Fibroblast of the conjunctiva (primary cell): Measurements from ENCODE around the gene C9orf72.

Source experiments
- DNase-seq: peaks from one replicate; pipeline ENCODE4 v3.0.0-alpha.2; 2010; ENCODE audit warnings: low read depth

C9orf72 gene

DNA sequence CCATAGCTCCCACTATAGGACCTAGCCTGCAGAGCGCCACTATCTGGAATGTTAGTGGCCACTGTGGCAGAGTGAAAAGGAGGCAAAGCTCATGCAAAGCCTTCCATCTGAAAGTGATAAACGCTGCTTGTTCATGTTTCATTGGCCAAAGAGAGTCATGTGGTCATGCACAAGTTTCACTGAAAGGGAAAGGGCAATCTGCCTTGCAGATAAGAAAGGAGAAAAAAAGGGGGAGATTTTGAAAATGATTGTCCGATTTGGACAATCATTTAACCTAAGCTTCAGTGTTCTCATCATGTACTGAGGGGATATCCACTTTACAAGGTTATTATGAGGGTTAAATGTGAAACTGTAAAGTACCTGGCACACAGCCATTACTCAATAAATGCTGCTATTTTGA, 34.6 kb downstream of the C9orf72 start:
- no peak for DNase-seq

- DNase-seq: no peak
Measured at GRCh38 chr9:27537756-27538155, 35.5 kb downstream of the C9orf72 start.

DNA sequence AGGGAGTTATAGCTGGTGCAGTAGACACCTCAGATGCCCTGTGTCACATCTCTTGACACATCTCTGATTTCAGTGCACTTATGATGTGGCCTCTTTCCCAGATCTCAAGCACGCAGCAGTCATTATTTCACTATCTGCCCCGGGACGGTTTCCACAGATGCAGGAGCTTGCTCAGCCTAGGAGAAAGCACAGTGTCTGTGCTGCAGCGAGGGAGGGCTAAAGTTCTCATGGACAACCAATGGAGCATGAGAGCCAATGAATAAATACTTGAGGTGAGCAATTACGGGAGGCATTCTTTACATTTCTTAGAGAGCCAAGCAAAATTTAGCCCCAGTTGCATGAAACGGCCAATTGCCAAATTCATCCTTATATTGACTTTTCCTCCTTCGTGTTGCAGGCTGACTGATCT, 36.2 kb downstream of the C9orf72 start:
- DNase-seq: no peak

- DNase-seq: no peak
Measured at GRCh38 chr9:27536168-27536567, 37.1 kb downstream of the C9orf72 start.

GRCh38 chr9:27535701-27536118, 37.6 kb downstream of the C9orf72 start:
- no peak for DNase-seq

DNA sequence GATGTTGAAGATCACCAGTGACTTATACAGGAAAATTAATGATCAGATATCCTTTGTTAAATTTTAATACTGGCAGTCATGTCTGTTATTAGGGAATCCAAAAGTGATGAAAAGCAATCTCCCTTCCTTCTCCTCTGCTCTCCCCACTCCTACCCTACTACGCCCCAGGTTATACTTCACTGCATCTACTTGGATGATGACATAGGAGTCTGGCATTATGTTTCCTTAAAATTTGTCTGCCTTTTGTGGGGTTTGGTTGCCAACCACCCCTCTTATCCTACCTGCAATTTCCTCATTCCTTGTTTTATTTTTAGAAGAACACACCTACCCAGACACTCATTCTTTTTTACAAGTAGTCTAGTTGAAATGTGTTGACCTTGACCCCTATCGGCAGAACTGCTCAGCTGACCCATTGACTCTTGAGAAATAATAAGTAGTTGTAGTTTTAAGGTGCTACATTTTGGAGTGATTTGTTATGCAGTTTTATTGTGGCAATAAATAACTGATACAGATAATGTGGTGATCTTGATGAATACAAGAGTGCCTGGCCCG, 38.5 kb downstream of the C9orf72 start:
- no peak for DNase-seq

DNA sequence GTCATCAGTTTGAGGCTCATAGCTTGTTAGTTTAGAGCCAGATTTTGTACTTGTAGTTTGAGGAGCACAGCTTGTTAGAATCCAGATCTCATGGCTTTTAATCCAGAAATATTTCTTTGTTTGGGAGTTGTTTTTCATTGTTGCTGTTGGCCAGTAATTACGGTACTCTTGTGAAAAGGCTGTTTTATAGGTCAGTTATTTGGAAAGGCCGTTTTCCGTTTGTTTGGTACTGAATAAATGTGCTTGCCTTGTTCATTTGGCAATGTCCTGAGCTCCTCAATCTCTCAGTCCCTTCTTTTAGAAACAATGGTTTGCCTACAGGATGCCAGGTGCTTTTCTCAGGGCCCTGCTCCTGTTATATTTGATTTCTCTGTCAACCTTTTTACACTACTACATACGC, 39.1 kb downstream of the C9orf72 start:
- DNase-seq: no peak

GRCh38 chr9:27533311-27533710, 40.0 kb downstream of the C9orf72 start:
- no peak for DNase-seq

- no peak for DNase-seq
Measured at GRCh38 chr9:27532046-27532445, 41.2 kb downstream of the C9orf72 start.

- no peak for DNase-seq
Measured at GRCh38 chr9:27530915-27531755, 42.1 kb downstream of the C9orf72 start.

DNA sequence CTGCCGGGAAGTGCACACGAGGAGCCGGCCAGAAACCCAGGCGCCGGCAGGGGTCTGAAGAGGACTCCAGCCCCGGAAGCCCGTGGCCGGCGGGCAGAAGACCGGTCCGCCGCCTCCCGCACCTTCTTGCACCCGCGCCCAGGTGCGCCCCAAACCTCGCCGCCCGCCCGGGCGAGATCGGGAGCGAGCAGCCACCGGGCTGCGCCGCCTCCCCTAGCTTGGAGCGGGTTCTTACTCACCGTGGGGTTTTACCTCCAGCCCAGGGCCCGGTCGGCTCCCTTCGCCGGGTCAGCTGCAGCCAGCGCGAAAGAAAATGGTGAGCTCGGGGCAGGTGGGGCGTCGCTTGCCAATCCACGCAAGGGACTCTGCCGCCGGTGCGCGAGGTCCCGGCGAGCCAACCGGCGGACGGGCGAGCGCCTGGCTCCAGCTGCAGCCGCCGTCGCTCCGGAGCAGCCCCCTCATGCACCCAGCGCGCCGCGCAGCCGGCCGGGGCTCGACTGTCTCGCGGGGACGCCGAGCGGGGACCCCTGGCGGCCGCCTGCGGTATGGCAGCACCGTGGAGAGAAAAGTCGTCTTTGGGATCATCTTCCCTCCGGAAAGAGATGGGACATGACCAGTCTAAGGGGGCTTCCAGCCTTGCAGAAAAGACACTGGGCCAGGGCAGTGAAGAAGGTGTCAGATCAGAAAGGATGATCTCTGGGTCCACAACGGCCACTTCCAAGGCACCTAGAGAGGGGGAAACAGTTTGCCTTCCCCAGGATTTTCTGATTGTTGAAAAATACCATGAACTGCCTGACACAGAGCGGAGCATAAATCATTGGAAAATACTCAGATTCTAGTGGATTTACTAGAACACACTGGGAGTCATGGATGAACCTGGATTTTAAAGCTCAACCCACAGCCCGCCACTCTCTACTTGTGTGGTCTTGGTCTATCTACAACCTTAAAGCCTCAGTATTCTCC, 43.7 kb downstream of the C9orf72 start, which contains the start of gene MOB3B:
MOB3B (minus strand) TSS at position 499 of the 963 bp plus-strand sequence. CDS start 74,264 bp downstream, outside the sequence.
- DNase-seq: no peak

GRCh38 chr9:27528886-27529315, 44.4 kb downstream of the C9orf72 start:
- no peak for DNase-seq

GRCh38 chr9:27528076-27528885, 45.0 kb downstream of the C9orf72 start:
- no peak for DNase-seq

DNA sequence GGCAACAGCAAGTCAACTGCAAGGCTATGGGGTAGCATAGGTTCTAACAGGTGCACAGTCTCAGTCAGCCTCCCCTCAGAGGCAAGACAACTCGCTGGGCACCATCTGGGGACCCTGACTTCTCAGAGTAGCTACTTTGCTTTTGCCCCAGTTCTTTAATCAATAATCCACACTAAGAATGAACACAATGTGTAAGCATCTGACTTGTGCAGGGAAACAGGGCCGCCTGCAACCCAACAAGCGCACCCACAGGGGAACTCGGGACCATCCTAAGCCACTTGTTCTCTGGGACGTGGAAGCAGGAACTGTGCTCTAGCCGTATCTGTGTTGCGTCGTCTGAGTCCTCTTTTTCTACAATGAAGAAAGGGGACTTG, 45.6 kb downstream of the C9orf72 start:
- no peak for DNase-seq

GRCh38 chr9:27524236-27524635, 49.0 kb downstream of the C9orf72 start, which contains the start of gene IFNK:
TSS of gene IFNK (plus strand) at chr9:27524290. CDS start at chr9:27524337, 47 bp downstream.
- DNase-seq: no peak

GRCh38 chr9:27523141-27523540, 50.1 kb downstream of the C9orf72 start:
- no peak for DNase-seq

DNA sequence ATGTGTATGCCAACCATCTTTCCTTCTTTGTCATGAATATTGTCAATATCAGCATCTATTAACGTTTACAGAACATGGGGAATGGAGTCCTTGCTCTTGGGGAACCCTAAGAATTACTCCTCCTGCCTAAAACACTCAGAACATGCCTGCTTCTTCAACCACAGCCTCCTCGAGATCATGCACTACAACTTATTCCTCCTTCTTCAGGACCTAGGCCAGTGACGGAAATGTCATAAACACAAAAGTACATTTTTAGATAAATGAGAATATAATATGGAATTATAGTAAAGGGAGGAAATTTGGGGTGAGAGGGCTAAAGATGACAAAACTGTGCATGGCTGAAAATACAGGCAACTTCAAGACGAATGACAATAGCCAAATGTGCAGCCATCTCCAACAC, 52.3 kb downstream of the C9orf72 start:
- no peak for DNase-seq

DNA sequence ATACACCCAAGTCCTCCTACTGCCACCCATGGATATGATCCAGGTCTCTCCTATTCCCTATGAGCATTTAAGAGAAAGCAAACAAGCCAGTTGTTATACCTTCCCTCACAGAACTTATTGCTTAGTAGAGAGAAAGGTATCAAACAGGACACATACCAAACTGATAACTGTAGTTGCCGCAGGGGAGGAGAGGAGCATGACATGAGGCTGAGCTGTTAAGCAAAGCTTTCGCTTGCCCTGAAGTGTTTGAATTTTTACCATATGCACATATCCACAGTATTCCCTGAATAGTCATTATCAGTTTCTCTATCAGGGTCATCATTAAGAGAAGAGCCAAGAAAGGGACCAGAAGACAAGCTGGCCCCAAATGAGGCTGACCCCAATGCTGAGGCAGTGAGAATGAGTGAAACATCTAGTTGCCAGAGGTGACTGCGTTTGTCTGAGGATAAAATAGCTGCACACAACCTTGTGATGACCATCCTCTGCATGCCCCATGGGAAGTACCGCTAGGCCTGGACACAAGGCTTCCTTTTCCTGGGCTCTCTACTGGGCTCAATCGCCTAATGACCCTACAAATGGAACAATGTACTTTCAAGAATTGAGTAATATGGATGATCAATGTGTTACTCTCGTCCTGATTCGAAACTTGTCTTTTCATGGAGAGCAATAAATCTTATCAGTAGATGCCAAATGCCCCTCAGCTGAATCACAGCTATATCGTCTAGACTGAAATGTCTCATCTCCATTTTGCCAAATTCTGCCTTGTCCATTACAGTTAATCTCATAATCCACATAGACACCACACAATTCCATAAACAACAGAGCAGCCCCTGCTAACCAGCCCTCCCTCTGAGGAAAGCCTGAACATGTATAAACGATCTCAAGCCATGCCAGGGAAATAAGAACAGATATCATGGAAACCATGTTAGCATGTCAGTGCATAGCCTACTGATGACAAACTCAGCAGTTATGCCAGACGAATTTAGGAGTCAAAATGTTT, 53.5 kb downstream of the C9orf72 start:
- DNase-seq: no peak

DNA sequence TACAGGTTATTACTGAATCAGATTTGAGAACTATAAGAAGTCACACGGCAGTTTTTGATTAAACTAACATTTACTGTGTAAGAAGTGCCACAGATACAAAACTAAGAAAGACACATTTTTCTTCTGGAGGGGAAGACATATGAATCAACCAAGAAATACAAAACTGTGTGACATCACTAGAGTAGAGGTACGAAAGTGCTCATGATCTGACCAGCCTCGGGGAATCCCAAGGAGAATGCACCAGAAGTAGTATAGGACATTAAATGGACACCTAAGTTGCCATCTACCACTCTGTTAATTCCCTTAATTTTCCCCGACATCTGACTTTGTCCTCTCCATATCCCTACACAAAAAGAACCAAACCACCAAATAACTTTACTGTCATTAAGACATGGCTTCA, 54.5 kb downstream of the C9orf72 start:
- DNase-seq: no peak

GRCh38 chr9:27518006-27518405, 55.3 kb downstream of the C9orf72 start:
- DNase-seq: no peak
